MM.1S (cell line): ENCODE data around the gene NOP14.
A peak's percentile ranks its signal among the peaks of the same experiment; 100 is the strongest.

Experiments used
- EZH2 ChIP-seq: fragments of 300-600 bp; sonication (generic); optimal IDR thresholded peaks from 2 replicates; pipeline ENCODE3; 2017; ENCODE audit warnings: low read depth, mild to moderate bottlenecking, antibody characterized with exemption, low read length, mixed read lengths
- TF ChIP-seq, protein P1 (sequence below): fragments of 300-600 bp; sonication (generic); IDR thresholded peaks from 2 replicates; pipeline ENCODE4 v1.5.1; 2016; ENCODE audit warnings: antibody characterized with exemption, low read length, mixed read lengths

DNA sequence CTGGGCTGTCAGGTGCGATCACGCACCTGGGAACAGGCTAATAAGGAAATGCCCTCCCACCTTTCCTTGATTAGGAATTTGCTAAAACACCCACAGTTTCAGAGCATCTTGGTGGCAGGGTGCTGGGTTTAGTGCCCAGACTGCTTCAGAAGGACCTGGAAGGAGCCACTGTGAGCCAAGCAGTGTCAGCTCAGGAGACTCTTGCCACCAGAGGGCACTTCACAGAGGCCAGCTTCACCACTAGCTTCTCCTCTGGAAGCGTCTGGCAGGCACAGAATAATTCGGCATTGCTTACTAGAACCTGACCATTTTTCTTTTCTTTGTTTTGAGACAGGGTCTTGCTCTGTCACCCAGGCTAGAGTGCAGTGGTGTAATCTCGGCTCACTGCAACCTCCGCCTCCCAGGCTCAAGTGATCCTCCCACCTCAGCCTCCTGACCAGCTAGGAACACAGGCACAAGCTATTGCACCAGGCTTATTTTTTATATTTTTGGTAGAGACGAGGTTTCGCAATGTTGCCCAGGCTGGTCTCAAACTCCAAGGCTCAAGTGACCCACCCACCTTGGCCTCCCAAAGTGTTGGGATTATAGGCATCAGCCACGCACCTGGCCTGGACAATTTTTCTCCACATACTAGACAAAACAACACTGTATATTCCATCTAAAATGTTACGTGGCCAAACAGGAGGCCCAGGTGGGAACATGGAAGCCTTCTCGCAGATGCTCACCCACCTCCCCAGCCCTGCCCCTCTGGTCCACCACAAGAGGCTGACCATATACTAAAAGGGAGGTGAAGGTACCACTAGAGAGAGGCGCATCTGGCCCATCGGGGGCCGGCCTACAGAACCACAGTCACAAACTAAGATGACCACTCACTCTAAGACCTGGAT, 14.1 kb downstream of the NOP14 start:
- TF ChIP-seq, protein P1, sequence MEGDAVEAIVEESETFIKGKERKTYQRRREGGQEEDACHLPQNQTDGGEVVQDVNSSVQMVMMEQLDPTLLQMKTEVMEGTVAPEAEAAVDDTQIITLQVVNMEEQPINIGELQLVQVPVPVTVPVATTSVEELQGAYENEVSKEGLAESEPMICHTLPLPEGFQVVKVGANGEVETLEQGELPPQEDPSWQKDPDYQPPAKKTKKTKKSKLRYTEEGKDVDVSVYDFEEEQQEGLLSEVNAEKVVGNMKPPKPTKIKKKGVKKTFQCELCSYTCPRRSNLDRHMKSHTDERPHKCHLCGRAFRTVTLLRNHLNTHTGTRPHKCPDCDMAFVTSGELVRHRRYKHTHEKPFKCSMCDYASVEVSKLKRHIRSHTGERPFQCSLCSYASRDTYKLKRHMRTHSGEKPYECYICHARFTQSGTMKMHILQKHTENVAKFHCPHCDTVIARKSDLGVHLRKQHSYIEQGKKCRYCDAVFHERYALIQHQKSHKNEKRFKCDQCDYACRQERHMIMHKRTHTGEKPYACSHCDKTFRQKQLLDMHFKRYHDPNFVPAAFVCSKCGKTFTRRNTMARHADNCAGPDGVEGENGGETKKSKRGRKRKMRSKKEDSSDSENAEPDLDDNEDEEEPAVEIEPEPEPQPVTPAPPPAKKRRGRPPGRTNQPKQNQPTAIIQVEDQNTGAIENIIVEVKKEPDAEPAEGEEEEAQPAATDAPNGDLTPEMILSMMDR: peak; percentile 24
- TF ChIP-seq EZH2: no peak
